SK-N-SH (cell line): ENCODE results near the gene GBX2.

Experiments
- CTCF ChIP-seq: fragments of 200-600 bp; sonication (generic); IDR thresholded peaks from 2 replicates; pipeline ENCODE4 v1.6.1; 2017; ENCODE audit warnings: antibody characterized with exemption, mild to moderate bottlenecking, moderate library complexity
- ELF1 ChIP-seq: IDR thresholded peaks from 2 replicates; pipeline ENCODE4 v1.4.0; 2012
- EP300 ChIP-seq, 2 experiments: IDR thresholded peaks; 2 replicates each; pipeline versions ENCODE4 v1.4.0 to v1.6.1; 2012; ENCODE audit warnings: borderline replicate concordance in 1 of 2, low read depth in 1 of 2, low read length in 1 of 2
- IRF3 ChIP-seq: fragments of 150-350 bp; IDR thresholded peaks from 2 replicates; pipeline ENCODE4 v1.6.1; 2016; ENCODE audit warnings: mild to moderate bottlenecking, low read depth, low read length
- JUND ChIP-seq: IDR thresholded peaks from 2 replicates; pipeline ENCODE4 v1.4.0; 2012
- POLR2AphosphoS5 ChIP-seq: IDR thresholded peaks from 2 replicates; pipeline ENCODE4 v1.6.1; 2012; ENCODE audit warnings: low read depth, low read length
- RAD21 ChIP-seq: IDR thresholded peaks from 2 replicates; pipeline ENCODE4 v1.6.1; 2012; ENCODE audit warnings: mild to moderate bottlenecking, low read length
- RXRA ChIP-seq: IDR thresholded peaks from 2 replicates; pipeline ENCODE4 v1.4.0; 2012; ENCODE audit warnings: low read depth, mild to moderate bottlenecking, borderline replicate concordance
- SIN3A ChIP-seq: IDR thresholded peaks from 2 replicates; pipeline ENCODE4 v1.6.1; 2012; ENCODE audit warnings: low read depth, mild to moderate bottlenecking, low read length, moderate library complexity, borderline replicate concordance
- USF2 ChIP-seq: fragments of 150-350 bp; IDR thresholded peaks from 2 replicates; pipeline ENCODE4 v1.6.1; 2017; ENCODE audit warnings: antibody characterized with exemption, low read length, low read depth, borderline replicate concordance

- TF ChIP-seq EP300 (IDR thresholded peaks at IDR 0.05; ENCODE audit: borderline replicate concordance in 1 of 2, low read depth in 1 of 2, low read length in 1 of 2) (no peak), POLR2AphosphoS5 (no peak), RXRA (no peak), JUND (no peak), CTCF (no peak), SIN3A (no peak), IRF3 (no peak), USF2 (no peak), ELF1 (no peak), RAD21 (no peak)
Measured at GRCh38 chr2:236133410-236134012, 34.7 kb downstream of the GBX2 start.
